Measurements from ENCODE around the gene ABTB1.

The ABTB1 gene

GRCh38 chr3:127720985-127721935 is 48.5 kb downstream of the ABTB1 start:
- no peak overlapping the region for H3K27ac ChIP-seq (replicated peaks)
- H3K27me3 ChIP-seq (ENCODE audit: insufficient read depth, poor library complexity, severe bottlenecking), result no peaks in the 10 kb centered on the region
- H3K4me3 ChIP-seq (replicated peaks; ENCODE audit: insufficient read depth, low read length), result no peak overlapping the region
- TF ChIP-seq POLR2AphosphoS5 (IDR thresholded peaks at IDR 0.05; ENCODE audit: low read depth) (no peak), SPI1 (IDR thresholded peaks at IDR 0.05; ENCODE audit: borderline replicate concordance, low read depth) (no peak), CTCF (IDR thresholded peaks at IDR 0.05; ENCODE audit: insufficient read depth, low read length) (no peak), REST (IDR thresholded peaks at IDR 0.05; ENCODE audit: insufficient replicate concordance, low read depth) (no peak), GABPA (IDR thresholded peaks at IDR 0.05; ENCODE audit: low read depth) (no peak)
- DNase-seq (ENCODE audit: low read depth in 1 of 2, low spot score in 1 of 2), result no peak

GRCh38 chr3:127722091-127722784 is 49.5 kb downstream of the ABTB1 start:
- no peak overlapping the region for H3K27ac ChIP-seq (replicated peaks)
- no peak overlapping the region for H3K4me3 ChIP-seq (replicated peaks; ENCODE audit: insufficient read depth, low read length)
- H3K27me3 ChIP-seq (ENCODE audit: insufficient read depth, poor library complexity, severe bottlenecking), result no peaks in the 10 kb centered on the region
- no peak for DNase-seq (ENCODE audit: low read depth in 1 of 2, low spot score in 1 of 2)
- TF ChIP-seq SPI1 (IDR thresholded peaks at IDR 0.05; ENCODE audit: borderline replicate concordance, low read depth) (no peak), CTCF (IDR thresholded peaks at IDR 0.05; ENCODE audit: insufficient read depth, low read length) (no peak), GABPA (IDR thresholded peaks at IDR 0.05; ENCODE audit: low read depth) (no peak), POLR2AphosphoS5 (IDR thresholded peaks at IDR 0.05; ENCODE audit: low read depth) (no peak), REST (IDR thresholded peaks at IDR 0.05; ENCODE audit: insufficient replicate concordance, low read depth) (no peak)

GRCh38 chr3:127723011-127723567 is 50.3 kb downstream of the ABTB1 start:
- Histone ChIP-seq H3K27me3 (ENCODE audit: insufficient read depth, poor library complexity, severe bottlenecking) (no peaks in the 10 kb centered on the region), H3K4me3 (replicated peaks; ENCODE audit: insufficient read depth, low read length) (no peak overlapping the region), H3K27ac (replicated peaks) (no peak overlapping the region)
- no peak for DNase-seq (ENCODE audit: low read depth in 1 of 2, low spot score in 1 of 2)
- no peak for TF ChIP-seq SPI1 (IDR thresholded peaks at IDR 0.05; ENCODE audit: borderline replicate concordance, low read depth)
- no peak for TF ChIP-seq CTCF (IDR thresholded peaks at IDR 0.05; ENCODE audit: insufficient read depth, low read length)
- no peak for TF ChIP-seq GABPA (IDR thresholded peaks at IDR 0.05; ENCODE audit: low read depth)
- TF ChIP-seq POLR2AphosphoS5 (IDR thresholded peaks at IDR 0.05; ENCODE audit: low read depth), result no peak
- TF ChIP-seq REST (IDR thresholded peaks at IDR 0.05; ENCODE audit: insufficient replicate concordance, low read depth), result no peak
